Epithelial cell of proximal tubule (primary cell): ENCODE measurements around the gene SREK1IP1. TPM values are rescaled to one million over a fixed set of nuclear protein-coding genes. Genes with fewer than 3 reads are reported as not detected.
"Not testable (repeated sequence)": the region's sequence is repeated elsewhere in the genome, so short reads cannot be mapped to it uniquely, and the experiment has no call there.

Experiments
- DNase-seq: peaks from one replicate; pipeline ENCODE4 v3.0.0-alpha.2; 2011; ENCODE audit warnings: low read depth
- H3K4me3 ChIP-seq: 2 replicates; pipeline ENCODE4 v1.5.1; 2011; ENCODE audit warnings: low read depth, mild to moderate bottlenecking, low read length
- CTCF ChIP-seq: conservative IDR thresholded peaks from 2 replicates; pipeline ENCODE4 v1.5.1; 2012; ENCODE audit warnings: low read depth, mild to moderate bottlenecking, low read length
- total RNA-seq: library from RNA; depleted of rRNA; stranded (reverse); fragments of >200 nt; gene quantifications from 2 replicates; pipeline ENCODE4 v1.2.3, GENCODE V29; 2015

SREK1IP1 gene
- total RNA-seq, 1 donor from 2014 or later, result 6.2 TPM

DNA sequence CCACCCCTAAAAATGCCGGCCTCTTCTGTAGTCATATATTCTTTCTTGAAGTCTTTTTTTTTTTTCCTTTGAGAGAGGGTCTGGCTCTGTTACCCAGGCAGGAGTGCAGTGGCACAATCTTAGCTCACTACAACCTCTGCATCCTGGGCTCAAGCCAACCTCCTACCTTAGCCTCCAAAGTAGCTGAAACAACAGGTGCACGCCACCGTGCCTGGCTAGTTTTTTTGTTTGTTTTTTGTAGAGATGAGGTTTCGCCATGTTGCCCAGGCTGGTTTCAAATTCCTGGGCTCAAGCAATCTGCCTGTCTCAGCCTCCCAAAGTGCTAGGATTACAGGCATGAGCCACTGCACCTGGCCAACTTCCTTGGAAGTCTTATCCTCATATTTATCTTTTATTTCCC lies 19.1 kb downstream of the SREK1IP1 start:
- no peak overlapping the region for H3K4me3 ChIP-seq
- TF ChIP-seq CTCF, result no peak
- DNase-seq, result no peak

DNA sequence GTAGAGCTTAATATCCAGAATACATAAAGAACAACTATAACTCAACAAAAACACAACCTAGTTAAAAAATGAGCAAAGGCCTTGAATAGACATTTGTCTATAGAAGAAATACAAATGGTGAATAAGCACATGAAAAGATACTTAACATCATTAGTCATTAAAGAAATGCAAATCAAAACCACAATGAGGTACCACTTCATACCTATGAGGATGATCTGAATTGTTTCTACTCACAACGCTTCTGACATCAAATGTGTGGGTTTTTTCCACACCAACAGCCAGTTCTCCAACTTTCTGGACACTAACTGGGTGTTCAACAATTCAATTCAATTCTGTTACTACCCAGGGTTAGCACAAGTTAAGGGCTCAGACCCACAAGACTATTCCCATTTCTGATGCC lies 22.0 kb downstream of the SREK1IP1 start:
- H3K4me3 ChIP-seq, result no peak overlapping the region
- no peak for TF ChIP-seq CTCF
- DNase-seq, result no peak

DNA sequence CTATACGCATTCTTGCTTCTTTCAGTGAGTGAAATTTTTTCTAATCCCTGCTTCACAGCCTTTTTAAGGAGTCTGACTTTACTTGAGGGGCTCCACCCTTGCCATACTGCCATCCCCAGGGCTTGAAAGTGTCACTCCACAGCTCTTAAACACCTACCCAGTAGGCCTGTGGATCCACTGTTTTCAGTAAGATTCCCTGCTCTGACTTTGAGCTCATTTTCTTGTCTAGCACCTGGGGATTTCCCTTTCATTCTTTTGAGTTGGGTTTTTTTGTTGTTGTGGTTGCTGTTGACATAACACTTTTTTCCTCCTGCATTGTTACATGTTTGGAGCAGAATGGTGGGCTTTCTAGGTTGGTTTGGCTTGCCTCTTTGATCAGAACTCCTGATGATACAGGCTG lies 23.6 kb downstream of the SREK1IP1 start:
- no peak for DNase-seq
- H3K4me3 ChIP-seq, result no peak overlapping the region
- no peak for TF ChIP-seq CTCF

- no peak for TF ChIP-seq CTCF
- H3K4me3 ChIP-seq, result no peak overlapping the region
Observed at GRCh38 chr5:64742821-64743220, 25.7 kb downstream of the SREK1IP1 start.

DNA sequence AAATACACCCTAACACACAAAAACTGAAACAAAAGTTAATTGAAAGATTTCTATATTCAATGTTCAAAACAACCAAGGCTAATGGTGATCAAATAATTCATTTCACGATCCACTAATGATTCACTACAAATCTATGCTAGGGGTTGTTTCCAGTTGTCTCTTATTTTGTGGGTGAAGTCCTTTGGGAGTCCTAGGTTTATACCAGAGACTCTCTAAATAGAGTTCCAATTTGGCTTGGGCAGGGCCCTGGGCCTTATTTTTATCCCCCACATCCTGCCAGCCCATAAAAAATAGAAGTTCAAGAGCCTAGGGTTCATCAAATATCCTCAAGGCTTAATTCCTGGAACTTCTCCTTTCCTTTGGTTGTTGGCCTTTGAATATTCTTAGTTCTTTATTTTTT lies 26.1 kb downstream of the SREK1IP1 start:
- H3K4me3 ChIP-seq, result no peak overlapping the region
- no peak for TF ChIP-seq CTCF
- DNase-seq, result no peak

More at GRCh38 chr5:64742821-64743220, 25.7 kb downstream of the SREK1IP1 start:
- no peak for DNase-seq

- TF ChIP-seq CTCF, result no peak
- no peak for DNase-seq
- H3K4me3 ChIP-seq, result no peak overlapping the region
Observed at GRCh38 chr5:64727150-64727549, 41.3 kb downstream of the SREK1IP1 start.

GRCh38 chr5:64722588-64722987 lies 45.9 kb downstream of the SREK1IP1 start:
- no peak overlapping the region for H3K4me3 ChIP-seq
- TF ChIP-seq CTCF, result no peak
- no peak for DNase-seq

GRCh38 chr5:64714495-64714894 lies 54.0 kb downstream of the SREK1IP1 start:
- DNase-seq, H3K4me3 ChIP-seq: not testable (repeated sequence)
